HG03342 (cell line): ENCODE data around the gene PAXX.

Experiments
- ATAC-seq: cut with Tn5 transposase; IDR thresholded peaks from one replicate; pipeline ENCODE4 v1.9.1; 2021; ENCODE audit warnings: mild to moderate bottlenecking, moderate library complexity; ENCODE audit not compliant: unreplicated experiment

The PAXX gene

DNA sequence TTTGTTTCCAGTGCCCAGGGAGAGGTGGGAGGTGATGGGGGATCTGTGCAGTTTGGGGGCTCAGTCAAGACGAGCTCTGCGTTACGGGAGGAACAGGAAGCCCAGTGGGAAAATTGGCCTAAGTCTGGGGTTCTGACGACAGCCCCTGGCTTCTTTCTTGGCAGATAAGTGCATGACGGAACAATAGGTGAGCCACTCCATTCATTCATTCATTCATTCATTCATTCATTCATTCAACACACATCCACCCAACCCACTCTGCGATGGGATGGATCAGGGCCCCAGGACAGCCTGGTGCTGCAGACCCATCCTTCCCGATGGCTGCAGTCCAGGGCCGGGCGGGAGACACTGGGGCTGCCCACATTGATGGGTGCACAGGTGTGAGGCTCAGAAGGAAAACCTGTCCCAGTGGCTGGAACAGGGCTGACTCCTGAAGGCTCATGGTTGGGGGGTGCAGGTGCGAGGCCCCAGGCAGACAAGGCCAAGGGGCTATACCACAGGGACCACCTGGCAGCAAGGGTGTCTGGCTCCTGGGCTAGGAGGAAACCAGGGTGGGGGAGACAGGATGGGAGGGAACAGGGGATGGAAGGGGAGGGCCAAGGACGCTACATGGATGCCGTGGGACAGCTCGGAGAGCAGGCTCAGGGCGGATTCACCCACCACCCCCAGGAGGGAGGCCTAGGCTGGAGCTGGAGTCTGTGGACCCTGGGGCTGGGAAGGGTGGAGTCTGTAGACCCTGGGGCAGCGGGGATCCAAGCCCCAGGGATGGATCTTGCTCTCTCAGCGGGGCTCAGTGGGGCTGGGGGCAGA is 11.3 kb upstream of the PAXX start:
- no peak for ATAC-seq

DNA sequence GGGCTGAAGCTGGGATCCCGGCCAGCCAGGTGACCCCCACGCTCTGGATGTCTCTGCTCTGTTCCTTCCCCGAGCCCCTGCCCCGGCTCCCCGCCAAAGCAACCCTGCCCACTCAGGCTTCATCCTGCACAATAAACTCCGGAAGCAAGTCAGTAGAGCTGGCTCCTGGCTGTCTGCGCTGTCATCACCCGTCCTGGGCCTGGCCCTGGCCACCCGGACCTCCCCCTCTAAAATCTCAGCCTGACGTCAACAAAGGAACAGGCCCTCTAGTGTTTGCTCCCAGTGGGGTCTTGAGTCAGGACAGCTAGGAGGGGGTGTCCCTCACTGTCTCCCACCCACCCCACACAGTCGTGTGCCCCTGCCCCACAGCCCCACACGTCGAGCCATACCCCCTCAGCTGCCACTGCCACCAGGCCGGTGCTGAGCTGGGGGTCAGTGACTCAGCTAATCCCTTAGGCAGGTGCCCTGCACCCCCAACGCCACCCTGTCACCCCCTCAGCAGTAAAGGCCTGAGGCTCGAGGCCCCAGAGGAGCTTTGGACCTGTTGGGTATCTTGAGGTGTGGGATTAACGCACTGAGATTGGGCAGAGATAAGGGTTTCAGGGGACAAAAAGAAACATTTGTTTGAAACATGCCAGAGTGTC is 10.5 kb upstream of the PAXX start:
- no peak for ATAC-seq

DNA sequence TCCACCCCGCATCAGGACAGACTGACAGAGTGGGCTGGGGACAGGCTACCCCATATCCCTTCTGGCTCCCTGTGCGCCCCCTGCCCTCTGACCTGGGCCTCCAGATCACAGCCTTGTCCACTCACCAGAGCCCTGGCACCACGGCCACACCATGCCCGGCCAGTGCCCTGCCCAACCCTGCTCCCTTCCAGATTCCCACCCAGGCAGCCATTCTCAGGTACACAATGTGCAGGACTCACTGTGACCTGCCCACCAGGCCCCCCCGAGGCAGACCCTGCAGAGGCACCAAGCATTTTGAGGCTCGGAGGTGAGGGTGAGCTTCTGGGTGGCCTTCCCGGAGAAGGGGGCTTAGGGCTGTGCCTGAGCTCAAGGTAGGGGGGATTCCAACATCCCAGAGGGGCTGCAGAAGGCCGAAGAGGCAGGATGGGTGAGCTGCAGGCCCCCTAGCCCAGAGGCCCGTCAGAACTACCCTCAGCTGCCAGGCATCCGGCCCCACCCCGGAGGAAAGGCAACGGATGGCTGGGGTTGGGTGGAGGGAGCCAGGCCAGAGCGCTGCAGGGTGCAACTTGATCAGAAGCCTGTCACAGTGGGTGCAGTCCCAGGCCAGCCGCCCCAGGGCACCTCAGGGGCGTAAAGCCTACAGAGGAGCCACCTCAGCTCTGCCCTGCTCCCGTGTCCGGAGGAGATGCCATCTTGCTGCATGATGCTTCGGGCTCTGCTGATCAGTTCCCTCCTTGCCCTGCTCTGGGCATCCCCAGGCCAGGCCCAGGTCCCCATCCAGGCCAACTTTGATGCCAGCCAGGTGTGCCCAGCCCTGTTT is 9.8 kb upstream of the PAXX start, which contains the start of gene LCNL1:
LCNL1 (plus strand) TSS at position 762 of the 820 bp plus-strand sequence. CDS start 594 bp downstream, outside the sequence.
- no peak for ATAC-seq

DNA sequence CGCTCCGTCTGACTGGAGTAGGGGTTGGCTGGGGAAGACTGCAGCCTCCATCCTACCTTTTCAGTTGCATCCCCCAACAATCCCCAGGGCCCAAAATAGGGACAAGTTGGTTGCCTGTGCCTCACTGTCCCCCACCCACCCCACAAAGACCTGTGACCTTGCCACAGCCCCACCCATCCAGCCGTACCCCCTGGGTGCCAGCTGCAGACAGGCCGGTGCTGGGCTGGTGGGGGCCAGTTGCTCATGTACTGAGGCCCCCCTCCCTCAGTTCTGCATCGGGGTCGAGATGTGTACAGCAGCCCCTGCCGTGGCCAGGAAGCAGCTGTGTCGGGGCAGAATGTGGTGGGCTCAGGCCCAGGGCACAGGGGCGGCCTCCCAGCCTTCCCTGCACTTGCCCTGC is 9.1 kb upstream of the PAXX start:
- ATAC-seq = no peak

DNA sequence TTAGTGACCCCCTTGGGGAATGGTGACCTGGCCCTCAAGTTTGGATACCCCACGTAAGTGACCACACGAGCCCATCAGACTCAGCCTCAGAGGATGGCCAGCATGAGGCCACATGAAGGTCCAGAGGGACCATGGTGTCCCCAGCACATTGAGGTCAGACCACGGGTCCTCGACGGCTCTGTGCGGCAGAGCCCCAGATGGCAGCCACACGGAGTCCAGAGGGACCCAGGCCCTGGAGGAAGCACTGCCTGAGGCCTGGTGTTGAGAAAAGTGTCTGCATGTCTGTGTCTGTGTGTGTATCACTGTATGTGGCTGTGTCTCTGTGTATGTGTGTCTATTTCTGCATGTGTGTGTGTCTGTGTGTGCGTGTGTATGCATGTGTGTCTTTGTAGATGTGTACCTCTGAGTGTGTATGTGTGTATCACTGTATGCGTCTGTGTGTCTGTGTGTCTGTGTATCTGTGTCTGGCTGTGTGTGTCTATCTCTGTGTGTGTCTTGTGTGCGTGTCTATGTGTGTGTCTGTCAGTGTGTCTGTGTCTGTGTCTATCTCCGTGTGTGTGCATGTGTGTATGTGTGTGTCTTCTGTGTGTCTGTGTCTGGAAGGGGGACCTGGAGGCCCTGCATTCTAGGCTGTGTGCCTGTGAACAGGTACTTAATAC is 8.4 kb upstream of the PAXX start:
- ATAC-seq = no peak

DNA sequence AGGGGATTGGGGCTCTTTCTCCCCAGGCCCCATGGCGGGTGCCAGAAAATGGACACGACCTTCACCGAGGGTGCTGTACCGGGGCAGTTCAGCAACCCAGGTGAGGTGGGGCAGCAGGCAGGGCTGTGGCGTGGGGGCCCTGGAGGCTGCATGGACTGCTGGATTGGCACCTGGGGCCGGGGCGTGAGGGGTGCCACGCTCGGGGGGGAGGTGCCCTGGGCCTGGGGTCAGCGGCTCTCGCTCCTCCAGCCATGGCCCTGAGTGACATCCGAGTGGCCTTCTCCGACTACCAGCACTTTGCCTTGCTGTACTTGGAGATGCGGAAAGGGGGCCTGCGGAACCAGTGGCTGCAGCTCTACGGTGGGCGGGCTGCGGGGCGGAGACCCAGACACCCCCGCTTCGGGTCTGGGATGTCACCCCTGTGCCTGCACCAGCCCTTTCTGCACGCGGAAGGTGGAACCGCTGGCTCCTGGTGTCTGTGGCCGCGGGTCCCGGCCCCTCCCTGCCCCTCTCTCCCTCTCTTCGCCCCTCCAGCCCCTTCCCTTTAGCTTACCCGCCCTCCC is 7.7 kb upstream of the PAXX start:
- no peak for ATAC-seq

DNA sequence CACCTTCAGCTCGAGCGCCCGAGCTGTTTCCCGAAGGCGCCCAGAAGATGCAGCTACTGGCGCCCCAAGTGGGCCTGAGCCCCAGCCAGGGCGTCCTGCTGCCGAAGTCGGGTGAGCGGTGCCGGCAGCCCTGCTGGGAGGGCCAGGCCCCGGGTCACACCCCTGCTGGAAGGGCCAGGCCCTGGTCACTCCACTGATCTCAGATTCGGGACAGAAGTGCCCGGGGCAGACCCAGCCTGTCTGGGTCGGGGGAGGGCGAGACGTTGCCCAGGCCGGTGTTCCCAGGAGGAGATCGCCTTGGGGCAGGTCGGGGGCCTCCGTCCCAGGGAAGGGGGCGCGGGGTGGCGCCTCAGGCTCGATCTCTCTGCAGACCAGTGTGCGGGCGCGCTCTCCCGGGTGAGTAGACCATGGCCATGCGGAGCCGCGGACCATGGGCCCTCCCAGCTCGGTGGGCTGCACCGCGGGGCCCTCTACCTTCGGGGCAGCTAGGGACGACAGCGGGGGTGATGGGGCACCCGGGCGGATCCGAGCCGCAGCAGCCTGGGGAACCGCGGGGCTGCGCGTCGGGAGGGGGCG is 7.1 kb upstream of the PAXX start:
- no peak for ATAC-seq

DNA sequence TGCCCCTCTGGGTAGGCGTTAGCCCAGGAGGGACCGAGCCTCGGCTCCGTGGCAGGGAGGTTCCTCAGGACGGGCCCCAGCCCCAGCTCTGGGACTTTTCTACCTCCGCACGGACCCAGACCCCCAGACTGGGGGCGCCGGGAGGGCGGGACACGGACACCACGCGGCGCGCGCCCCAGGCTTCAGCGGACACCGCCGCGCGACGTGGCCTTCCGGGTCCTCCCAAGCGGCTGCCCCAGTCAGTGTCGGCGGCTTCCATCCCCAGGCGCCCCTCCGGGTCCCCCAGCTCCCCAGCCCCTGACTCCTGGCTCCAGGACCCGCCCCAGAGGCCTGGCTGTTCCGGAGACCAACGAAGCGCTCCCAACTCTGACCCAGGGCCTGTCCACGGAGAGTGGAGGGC is 6.4 kb upstream of the PAXX start:
- no peak for ATAC-seq

DNA sequence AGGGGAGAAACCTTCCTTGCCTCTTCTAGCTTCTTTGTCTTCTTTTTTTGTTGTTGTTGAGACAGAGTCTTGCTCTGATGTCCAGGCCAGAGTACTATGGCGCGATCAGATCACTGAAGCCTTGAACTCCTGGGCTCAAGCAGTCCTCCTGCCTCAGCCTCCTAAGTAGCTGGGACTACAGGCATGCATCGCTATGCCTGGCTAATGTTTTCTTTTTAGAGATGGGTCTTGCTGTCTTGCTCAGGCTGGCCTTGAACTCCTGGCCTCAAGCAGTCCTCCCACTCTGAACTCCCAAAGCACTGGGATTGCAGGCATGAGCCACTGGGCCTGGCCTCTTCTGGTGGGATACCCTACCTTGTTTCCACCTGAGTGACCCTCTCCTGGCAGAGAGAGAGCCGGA is 3.4 kb upstream of the PAXX start:
- no peak for ATAC-seq

DNA sequence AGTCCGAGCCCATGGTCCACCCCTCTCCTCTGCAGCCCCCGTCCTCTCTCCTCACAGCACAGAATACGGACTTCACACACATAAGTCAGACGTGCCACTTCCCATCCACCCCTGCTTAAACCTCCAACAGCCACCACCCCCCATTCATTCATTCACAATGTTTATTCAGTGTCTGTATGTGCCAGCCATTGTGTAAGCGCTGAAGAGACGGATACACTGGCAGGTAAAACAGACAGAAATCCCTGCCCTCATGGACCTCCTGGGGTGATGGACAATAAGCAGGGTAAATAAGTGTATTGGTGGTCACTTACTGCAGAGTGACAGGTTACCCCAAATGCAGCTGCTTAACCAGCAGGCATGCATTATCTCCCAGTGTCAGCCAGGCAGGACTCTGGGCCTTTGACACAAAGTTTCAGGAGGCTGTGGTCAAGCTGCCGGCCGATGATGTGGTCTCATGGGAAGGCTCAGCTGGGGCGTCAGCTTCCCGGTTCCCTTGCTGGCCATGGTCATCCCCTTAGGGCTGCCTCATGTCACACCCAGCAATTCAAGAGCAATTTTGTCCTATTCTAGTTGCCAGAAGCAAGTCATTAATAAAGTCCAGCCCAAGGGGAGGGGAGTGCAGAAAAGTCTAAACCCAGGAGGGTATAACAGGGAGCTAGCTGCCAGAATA is 1.8 kb upstream of the PAXX start:
- ATAC-seq = no peak

DNA sequence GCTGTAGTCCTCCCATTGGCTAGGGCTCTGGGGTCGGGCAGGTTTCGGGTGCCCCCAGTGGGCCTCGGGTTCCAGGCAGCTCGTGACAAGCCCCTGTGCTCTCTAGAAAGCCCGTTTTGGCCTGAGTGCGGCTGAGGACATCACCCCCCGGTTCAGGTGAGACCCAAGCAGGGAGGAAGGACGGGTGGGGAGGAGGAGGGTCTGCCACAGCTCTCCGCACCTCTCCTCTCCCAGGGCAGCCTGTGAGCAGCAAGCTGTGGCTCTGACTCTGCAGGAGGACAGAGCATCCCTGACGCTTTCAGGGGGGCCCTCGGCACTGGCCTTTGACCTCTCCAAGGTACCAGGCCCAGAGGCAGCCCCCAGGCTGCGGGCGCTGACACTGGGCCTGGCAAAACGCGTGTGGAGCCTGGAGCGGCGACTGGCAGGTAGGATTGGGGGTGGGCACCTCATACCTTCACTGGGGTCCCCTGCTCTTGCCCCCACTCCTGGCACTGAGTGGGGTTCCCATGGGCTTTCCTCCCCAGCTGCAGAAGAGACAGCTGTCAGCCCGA is 672 bp downstream of the PAXX start:
- no peak for ATAC-seq

DNA sequence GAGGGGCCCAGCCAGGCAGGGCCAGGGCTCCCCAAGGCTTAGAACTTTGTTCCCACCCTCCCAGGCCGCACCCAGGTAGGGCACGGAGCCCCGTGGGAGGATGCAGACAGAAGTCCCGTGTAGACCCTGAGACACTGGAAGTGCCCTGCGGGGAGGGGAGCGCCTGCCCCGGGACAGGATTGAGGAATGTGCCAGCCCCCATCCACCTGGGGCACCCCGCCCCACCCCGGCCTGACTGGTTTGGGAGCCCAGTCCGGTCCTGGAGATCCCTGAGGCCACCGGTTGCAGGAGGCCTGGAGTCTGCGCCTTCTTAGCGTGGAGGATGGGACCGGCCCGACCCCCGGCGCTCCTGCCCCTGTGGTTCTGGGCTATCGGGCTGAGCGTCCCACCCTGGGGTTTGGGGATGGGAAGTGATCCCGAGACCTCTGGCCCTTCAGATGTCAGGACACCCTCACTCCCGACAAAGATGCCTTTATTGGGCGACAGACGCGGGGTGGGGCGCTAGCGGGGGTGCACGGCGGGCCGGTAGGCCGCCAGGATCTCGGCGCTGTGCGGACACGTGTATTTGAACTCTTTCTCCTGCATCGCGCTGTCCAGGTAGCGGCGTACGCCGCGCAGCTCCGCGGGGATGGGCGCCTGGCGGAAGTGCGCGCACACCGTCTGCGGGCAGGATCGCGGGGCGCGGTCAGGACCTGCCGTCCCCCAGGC is 2.1 kb downstream of the PAXX start:
- no peak for ATAC-seq

DNA sequence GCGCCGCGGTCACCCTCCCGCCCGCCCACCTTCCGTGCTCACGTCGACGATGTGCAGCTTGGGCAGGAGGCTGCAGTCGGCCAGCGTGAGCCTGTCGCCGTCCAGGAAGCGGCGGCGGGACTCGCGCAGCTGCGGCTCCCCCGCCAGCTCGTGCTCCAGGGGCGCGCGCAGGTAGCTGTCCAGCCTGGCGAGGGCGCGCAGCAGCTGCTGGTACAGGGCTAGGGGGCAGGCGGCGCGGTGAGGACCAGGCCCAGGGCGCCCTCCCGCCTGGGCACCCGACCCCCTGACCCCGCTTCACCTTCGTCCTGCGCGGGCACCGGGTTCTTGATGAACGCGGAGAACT is 2.6 kb downstream of the PAXX start:
- no peak for ATAC-seq

DNA sequence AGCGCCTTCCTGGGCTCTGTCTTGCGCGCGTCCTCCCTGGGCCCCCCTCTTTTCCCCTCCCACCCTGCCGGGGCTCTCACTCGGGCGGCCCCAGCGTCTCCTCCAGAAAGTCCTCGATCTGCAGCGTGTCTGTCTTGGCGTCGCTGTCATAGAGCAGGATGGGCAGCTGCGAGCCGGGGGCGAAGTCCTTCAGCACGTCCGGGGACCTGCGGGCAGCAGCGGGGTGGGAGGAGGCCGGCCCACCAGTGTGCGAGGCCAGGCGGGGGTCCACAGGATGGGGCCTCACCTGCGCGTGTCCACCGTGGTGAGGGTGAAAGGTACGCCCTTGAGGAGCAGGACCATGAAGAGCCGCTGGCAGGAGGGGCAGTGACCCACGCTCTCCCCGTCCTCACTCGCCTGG is 3.1 kb downstream of the PAXX start:
- no peak for ATAC-seq

DNA sequence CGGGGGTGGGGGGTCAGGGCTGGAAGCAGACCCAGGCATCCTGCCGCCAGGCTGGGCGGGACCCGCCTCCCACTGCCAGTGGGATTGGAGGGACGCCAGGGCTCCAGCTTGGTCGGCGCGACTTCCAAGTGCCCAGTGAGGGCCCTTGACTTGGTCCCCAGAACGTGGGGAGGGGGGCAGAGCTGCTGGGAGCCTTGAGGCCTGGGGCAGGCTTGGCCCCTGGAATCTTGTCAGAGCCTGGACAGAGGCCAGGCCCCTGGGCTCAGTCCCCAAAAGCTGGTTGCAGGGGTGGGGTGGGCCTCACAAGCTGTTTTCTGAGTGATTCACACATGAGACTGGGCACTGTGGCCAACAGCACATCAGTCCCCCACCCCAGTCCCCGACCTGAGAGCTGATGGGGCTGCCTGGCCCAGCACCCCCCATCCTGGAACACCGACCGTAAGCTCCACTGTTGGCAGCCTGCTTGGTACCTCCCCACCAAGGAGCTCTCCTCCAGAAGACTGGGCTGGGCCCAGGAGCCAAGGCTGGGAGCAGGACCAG is 3.6 kb downstream of the PAXX start:
- ATAC-seq = no peak

DNA sequence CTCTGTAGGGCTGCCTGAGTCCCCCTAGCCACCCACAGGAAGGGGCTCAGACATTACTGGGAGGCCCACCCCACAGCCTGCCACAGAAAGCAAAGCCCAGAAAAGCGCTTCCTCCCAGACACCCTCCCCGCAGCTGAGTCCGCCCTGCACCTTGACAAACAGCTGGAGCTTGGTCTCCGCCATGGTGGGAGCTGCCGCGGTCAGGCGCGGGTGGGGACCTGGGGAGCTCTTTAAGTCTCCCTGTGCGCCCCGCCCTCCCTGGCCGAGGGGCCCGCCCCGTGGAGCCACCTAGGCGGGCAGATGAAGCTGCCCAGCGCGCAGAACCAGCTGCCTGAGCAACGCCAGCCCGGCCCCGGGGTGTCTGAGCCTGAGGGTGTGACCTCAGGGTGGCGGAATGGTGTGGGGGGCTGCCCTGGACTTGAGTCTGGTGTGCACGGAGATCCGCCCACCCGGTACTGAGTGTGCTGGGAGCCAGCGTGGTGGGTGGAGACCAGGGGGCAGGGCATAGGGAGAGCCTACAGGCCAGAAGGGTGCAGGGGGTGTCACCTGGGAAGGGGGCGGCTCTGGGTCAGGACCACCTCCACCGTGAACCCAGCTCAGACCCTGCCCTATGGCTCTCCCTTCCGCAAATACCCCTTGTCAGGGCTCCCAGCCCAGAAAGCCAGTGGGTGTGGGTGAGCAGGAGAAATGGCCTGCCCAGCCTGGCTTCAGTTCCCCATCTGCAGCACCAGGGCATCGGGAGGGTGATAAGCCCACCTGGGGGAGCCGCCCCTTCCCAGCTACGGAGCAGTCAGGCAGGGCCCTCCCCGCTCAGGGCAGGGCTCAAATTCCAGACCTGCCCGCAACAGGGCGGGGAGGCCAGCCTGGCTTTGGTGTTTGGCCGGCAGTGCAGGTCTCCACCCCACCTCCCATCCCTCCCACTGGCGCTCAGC is 4.4 kb downstream of the PAXX start, which contains the start of gene CLIC3:
CLIC3 (minus strand) TSS at position 208 of the 932 bp plus-strand sequence; CDS start at position 183, 25 bp downstream.
- no peak for ATAC-seq

DNA sequence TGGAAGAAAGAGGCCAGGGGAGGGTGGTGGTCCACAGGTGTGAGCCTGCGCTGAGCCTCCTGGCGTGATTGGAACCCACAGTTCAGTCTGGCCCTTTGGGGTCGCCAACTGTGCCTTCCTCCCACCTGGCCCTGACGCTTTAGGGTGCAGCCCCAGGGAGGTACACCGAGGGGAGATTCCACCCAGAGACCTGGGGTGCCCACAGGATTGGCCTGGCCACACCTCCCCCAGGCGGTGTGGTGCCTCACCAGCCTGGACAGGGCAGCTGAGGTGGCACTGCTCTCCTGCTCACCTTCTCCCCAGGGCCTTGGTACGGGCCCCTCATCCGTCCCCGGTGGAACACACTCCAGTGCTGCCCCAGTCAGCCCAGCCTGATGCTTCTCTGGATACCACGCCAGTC is 5.1 kb downstream of the PAXX start:
- no peak for ATAC-seq

DNA sequence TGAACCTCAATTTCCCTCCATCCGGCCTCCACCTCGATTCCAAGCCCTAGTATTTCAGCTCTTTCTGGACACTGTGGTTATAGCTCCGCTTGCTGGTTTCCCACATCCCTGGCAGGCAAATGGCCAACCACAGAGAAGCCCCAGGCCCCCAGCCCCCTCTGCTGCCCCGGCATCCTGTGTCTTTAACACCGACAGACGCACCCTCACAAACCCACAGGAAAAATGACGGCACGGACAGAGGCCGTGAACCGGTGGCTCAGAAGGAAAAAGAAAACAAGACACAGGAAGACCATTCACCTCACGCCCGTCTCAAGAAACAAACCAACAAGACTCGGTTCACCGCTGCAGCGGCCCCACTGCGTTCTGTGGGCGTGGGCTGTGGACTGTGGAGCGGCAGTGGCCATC is 5.6 kb downstream of the PAXX start:
- no peak for ATAC-seq
